NOMO-1 (cell line): ENCODE results near the gene IFNA4.
"Not testable (repeated sequence)": the region's sequence is repeated elsewhere in the genome, so short reads cannot be mapped to it uniquely, and the experiment has no call there.

Source experiments
- DNase-seq, 2 experiments: peaks; one replicate each; lab custom pipeline; 2025; ENCODE audit not compliant: unreplicated experiment in 2 of 2; lab: John Stamatoyannopoulos, UW

The IFNA4 gene

GRCh38 chr9:21166560-21166959 is 20.8 kb downstream of the IFNA4 start, which contains the start of gene IFNA21:
IFNA21 (minus strand) TSS chr9:21166660; CDS start chr9:21166612, 48 bp downstream.
- not testable (repeated sequence) for DNase-seq

GRCh38 chr9:21165516-21165915 is 21.9 kb downstream of the IFNA4 start:
- DNase-seq: no peak

GRCh38 chr9:21160178-21160577 is 27.2 kb downstream of the IFNA4 start:
- DNase-seq: no peak

- DNase-seq: no peak
Observed at GRCh38 chr9:21155501-21155900, 31.9 kb downstream of the IFNA4 start.

- DNase-seq: no peak
Observed at GRCh38 chr9:21154018-21154608, 33.3 kb downstream of the IFNA4 start.

- DNase-seq: no peak
Observed at GRCh38 chr9:21153336-21154017, 33.9 kb downstream of the IFNA4 start.

- DNase-seq: no peak
Observed at GRCh38 chr9:21144603-21145002, 42.8 kb downstream of the IFNA4 start.

GRCh38 chr9:21141427-21141882 is 45.9 kb downstream of the IFNA4 start, which contains the start of gene IFNW1:
IFNW1 (minus strand) TSS chr9:21141832; CDS start chr9:21141570, 262 bp downstream.
- no peak for DNase-seq

GRCh38 chr9:21137020-21137419 is 50.4 kb downstream of the IFNA4 start:
- DNase-seq: no peak
